Left ventricle myocardium superior (tissue), 1 donor: ENCODE results near the gene SARDH. TPM values are rescaled to one million over a fixed set of nuclear protein-coding genes. Genes with fewer than 3 reads are reported as not detected.

Experiments used
- ATAC-seq: fragments of 200-7000 bp; cut with Tn5 transposase; one replicate; pipeline ENCODE4 v1.9.1; 2020; ENCODE audit warnings: mild to moderate bottlenecking, moderate library complexity
- DNase-seq: peaks from one replicate; pipeline ENCODE4 v3.0.0-alpha.2; 2020
- intact Hi-C: fragments of 100-400 bp; cut with micrococcal nuclease; formaldehyde crosslinking; loops from one replicate; pipeline ENCODE4 v1.11.0; 2022
- total RNA-seq: library from RNA; stranded (reverse); fragmentation: NEBNext Ultra II Directional; extraction: Animal tissue kit (Norgen Biotek cat#: 25700); gene quantifications from one replicate; pipeline ENCODE4 v1.2.1, GENCODE V29; 2021
- donor health status: DM: no; HTN: yes; CAD: no; lungs with severe emphysema.

SARDH gene
- total RNA-seq, 1 donor from 2014 or later: 0.64 TPM

DNA sequence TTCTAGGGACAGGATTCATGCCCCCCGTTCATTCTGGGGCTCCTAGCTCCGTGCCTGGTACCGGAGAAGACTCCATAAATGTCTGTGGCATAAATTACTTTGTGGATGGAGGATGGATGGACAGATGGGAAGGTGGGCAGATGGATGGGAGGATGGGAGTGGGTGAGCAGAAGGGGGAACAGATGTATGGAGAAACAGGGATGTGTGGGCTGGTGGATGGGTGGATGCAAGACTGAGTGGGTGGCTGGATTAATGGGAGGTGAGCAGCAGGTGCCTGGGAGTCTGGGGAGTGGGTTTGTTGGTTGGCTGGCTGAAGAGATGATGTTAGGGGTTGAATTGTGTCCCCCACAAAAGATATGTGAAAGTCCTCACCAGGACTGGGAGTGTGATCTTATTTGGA is 43.5 kb downstream of the SARDH start:
- ATAC-seq: no peak
- DNase-seq: no peak
- intact Hi-C loops: no loop called here

DNA sequence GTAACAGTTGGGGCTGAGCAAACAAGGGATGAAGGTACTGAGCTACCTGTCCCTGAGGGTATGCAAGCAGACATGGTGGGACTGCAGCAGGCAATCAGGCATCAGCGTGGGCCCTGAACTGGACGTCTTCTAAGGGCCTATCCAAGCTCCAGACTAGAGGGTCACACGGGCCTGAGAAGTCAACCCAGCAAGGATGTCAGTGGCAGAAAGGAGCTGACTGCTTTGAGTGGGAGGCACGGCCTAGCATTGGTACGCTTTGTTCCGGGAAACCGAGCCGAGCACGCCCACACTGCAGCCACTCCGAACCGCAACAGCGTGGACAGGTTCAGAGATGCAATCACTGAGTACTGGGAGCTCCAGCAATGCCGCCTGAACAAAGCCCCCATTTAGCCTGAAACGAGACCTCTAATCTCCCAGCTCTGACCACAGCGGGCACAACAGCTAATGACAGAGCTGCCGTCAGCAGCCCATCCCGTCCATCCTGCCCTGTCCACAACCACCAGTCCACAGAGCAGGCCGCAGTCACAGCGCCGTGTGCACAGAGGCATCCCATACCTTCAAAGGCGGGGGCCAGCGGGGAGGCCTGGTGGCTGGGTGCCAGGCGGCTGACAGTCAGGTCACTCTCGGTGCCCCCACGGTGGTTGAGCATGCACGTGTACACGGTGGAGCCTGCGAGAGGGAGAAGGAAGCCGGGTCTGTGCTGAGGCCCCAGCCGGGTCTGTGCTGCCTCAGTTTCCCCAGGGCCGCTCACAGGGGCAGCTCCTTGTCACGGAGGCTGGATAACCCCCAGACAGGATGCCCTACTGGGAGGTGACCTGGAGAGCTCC is 44.2 kb downstream of the SARDH start:
- peak; percentile 23 for DNase-seq
- no peak for ATAC-seq
- intact Hi-C loops: no loop called here

DNA sequence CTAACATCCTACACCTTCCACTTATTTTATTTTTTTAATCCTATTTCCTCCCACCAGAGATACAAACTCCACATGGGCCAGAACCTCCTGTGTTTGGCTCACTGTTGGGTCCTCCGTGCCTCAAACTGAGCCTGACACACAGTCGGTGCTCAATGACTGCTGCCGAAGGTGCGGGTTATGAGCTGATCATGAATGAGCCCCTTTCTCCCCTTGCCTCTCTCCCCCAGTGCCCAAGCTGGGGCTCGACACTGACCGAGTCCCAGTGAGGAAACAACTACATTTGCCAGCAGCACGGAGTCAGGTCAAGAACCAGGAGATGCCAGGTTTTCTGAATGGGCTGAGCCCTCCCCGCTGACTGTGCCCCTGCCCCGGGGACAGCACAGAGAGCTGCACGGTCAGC is 45.0 kb downstream of the SARDH start:
- no peak for ATAC-seq
- intact Hi-C loops: no loop called here
- DNase-seq: peak; percentile 10

DNA sequence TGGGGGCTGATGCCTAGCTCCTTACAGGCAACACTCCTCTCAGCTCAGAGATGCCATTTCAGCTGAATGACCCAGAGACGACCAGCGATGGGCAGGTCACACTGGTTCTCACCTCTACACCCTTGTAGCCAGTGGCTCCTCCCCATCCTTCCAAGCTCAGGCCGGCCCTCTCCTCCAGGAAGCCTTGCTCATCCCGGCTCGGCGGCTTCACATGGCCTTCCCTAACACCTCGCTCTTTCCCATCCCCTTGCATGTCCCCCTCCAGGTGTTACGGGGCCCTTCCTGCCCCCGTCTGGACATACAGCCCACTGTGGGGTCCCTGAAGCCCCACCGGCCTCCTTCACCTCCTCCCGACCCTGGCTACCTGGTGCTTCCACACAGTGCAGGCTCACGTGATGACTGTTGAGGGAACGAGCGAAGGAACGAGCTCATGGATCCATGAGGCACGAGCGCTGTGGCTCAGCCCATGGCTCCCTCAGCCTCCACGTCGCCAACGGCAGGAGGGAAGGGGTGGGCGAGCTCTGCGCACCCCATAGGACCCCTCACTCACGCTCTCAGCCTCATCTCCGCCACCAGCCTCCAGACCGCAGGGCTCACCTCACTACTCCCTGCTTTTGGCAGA is 45.7 kb downstream of the SARDH start:
- DNase-seq (peak; percentile 13), ATAC-seq (no peak)
- intact Hi-C loops: no loop called here

DNA sequence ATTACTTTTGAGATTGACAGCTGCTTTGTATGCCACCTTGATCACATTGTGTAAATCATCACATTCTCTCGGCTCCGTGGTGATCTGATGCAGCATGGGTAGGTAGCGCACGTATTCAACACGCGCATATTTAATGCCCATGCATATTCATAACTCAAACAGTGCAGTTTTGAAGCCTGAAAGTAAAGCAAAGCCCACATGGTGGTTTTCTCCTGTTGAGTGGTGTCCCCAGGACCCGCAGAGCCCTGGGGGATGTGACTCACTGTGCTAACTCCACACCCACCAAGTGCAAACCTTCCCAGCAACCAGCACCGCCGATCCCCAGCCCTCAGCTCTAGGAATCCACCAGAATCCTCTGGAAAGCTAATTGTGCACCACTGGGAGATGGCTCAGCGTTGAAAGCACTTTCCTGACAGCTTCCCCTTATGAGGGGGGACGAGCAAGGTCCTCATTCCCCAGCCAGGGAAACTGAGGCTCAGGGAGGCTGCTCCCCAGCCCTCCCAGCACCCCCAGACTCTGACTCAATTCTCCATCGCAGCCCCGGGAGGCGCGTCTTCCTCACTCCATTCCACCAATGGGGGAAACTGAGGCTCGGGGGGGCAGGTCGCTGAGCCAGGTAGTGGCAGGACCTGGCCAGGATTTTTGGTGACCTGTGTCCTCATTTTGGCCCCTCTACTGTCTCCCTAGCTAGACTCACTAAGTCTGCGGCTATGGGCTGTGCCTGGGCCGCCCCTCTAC is 46.4 kb downstream of the SARDH start:
- intact Hi-C loops: no loop called here

DNA sequence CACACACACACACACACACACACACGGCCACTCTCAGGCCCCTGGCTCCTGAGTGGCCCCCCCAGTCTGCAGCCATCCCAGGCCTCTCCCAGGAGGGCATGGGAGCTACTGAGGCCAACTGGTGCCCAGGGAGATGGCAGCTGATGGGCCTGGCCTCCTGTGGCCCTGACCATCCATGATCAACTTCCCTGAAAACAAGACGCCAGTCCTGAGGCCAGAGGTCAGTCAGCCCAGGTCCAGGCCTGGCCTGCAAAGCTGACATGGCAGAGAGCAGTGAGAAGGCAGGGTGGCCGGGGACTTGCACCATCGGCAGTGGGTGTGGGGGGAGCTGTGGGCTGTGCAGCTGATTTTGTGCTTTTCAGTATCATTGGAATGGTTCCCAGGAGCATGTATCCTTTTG is 47.0 kb downstream of the SARDH start:
- ATAC-seq (no peak), DNase-seq (no peak)
- intact Hi-C loops: no loop called here

More for the DNA sequence above, 46.4 kb downstream of the SARDH start:
- no peak for ATAC-seq
- DNase-seq: no peak

DNA sequence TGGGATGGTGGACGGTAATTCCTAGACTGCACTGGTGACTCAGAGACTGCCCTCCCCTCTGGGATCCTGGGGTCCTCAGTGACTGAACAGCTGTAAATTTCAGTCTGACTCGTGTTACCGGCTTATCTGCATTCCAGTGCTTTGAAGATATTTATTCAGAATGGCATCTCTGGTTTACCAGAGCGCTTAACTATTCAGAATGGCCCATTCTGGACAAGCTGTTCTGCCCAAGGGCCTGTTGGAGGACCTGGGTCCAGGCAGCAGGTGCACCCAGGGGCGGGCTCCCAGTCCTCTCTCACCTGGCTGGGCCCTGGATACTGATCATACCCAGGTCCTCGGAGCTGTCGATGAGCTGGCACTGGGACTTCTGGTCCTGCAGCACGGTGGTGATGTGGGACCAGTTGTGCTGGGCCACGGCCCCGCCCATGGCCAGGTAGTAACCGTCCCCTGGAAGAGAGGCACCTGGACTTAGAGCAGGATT is 48.0 kb downstream of the SARDH start:
- DNase-seq (no peak), ATAC-seq (no peak)
- intact Hi-C loops: no loop called here

DNA sequence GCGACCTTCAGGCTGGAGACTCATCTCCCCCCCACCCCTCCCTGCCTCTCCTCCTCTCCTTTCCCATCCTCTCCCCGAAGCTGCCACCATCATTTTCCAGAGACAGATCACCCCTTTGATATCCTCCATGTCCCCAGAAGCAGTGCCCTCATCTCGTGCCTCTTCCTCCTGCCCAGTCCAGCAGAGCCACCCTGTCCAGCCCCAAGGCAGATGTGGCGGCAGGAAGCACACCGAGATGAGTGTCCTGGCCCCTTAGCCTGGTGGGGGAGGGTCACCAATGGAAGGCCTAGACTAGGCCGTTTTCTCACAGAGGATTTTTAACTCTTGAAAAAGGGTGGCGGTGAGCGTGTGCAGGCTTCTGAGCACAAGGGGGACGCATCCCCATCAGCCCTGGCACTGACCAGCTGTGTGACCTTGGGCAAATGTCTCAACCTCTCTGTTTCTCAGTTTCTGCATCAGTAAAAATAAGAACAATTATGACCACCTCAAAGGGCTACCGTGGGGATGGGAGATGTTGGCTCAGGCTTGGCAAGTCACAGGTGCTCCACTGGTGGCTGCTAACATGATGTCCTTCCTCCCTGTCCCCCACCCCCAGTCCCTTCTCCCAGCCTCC is 48.9 kb downstream of the SARDH start:
- no peak for ATAC-seq
- intact Hi-C loops: no loop called here
- DNase-seq: no peak

DNA sequence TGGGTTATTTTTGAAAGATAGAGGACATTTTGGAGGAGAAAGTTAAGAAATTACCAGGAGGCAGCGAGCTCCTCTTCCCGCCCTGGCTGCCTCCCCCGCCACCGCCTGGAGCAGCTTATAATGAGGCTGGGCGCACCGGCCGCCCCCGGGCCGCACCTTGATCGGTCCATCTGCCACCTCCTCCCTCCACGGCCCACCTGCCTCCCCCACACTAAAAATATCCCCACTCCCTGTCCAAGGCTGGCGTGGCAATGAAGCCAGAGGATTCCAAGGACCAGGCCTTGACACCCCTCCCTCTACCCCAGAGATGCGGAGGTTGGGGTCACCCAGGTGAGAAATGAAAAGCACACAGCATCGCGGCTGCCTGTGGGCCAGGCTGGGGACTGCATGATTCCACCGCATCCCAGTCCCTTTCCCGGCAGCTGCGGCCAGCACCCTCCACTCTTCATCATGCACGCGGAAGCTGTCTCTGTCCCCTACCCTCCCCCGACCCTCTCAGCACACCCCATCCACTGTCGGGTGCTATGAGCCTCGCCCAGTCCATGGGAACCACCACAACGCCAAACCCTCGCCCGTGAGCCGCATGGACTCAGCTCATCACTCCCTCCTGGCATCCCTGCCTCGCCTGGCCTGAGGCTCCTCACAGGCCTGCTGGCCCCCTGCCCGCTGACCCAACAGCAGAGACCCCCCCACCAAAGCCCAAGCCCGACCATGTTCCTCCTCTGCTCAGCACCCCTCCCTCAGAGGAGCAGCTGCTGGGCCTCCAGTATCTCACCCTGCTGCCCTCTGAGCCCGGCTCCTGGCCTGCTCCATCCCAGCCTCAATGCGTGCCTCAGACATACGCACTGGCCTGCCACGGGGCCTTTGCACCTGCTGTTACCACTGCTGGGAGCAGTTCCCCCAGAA is 50.0 kb downstream of the SARDH start:
- DNase-seq (no peak), ATAC-seq (no peak)
- intact Hi-C loops: no loop called here

DNA sequence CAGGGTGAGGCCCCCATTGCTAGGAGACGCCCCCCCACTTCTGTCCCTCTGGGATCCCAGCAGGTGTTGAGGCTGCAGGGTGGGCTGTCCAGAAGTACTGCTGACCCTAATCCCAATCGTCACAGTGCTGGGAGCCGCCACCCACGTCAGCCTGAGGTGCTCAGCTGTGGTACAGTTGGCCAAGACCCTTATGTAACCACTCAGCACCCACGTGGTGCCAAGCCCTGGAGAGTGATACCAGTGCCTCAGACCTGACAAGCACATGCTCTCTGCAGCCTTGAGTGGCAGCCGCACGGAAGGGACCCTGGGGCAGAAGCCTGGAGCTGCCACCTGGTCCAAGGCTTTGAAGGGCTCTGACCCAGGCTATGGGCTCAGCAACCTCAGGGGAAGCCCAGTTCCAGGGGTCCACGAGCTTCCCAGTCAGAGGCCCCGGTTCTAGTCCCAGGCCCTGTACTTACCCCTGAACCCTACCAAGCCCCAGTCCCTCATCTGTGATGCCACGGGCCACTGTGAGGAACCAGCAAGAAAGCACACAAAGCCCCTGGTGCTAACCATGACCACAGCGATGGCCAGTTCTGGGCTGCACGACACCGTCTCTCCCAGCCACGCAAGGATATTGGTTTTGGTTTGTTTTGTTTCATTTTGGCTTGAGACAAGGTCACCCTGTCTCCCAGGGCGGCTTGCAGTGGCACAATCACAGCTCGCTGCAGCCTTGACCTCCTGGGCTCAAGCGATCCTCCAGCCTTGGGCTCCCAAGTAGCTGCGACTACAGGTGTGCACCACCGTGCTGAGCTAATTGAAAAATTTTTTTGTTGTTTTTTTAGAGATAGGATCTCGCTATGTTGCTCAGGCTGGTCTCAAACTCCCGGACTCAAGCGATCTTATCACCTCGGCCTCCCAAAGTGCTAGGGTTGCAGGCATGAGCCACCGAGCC is 51.2 kb downstream of the SARDH start:
- intact Hi-C loops: no loop called here
- DNase-seq (peak; percentile 79), ATAC-seq (peak; percentile 70)

DNA sequence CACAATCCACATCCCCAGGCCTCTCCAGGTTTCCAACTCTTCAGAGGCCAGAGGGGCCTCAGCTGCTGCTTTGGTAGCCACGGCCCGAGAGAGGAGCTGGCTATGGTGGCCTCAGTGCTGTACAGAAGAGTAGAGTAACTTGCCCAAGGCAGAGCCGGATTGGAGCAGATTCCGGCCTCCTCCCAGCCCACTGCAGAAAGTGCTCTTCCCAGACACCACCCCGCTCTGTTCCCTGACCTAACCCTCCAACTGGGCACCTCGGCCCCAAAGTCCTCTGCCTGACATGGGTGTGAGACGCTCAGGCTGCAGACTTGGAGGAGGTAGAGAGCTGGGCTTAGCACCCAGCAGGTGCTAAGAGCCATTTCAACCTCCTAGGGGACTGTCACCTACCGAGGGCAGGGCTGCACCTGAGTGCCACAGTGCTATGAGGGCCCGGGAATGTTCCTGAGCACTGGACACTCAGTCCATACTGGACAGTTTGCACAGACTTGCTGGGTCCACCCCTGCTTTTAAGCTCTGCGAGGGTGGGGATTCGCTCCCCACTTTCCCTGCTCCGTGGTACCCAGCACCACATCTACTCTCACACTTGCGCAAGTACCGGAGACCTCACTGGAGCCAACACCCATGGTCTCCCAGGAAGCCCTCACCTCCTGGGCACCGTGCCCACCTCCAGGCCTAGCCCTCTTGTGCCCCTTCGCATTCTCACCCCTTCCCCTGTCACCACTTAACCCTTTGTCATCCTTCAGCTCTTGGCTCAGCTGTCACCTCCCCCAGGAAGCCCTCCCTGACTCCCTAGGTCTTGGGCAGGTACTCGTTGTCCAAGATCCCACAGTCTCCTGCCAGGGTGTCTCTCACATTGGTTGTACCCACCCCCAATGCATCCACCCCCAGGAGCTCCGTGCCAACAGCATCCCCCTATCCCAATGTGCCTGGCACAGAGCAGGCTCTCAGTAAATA is 52.2 kb downstream of the SARDH start:
- DNase-seq (no peak), ATAC-seq (no peak)
- intact Hi-C loops: no loop called here

DNA sequence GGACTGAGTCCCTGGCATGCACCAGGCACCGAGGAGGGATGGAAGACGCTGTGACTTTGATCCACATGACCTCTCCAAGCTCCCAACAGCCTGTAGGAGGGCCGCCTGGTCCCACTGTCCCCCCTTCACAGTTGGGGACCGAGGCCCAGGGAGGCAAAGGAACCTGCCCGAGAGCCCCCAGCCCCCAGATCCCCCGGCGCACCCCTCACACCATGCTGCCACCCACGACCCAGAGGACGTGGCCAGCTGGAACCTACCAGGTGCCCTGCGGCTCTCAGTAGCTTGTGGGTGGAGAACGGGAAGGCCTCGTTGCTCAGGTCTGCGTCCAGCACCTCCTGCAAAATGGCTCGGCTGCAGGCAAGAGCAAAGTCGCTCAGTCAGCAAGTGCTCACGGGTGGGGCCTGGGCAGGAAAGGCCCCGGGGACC is 53.2 kb downstream of the SARDH start:
- DNase-seq: no peak
- no peak for ATAC-seq
- intact Hi-C loops: no loop called here

DNA sequence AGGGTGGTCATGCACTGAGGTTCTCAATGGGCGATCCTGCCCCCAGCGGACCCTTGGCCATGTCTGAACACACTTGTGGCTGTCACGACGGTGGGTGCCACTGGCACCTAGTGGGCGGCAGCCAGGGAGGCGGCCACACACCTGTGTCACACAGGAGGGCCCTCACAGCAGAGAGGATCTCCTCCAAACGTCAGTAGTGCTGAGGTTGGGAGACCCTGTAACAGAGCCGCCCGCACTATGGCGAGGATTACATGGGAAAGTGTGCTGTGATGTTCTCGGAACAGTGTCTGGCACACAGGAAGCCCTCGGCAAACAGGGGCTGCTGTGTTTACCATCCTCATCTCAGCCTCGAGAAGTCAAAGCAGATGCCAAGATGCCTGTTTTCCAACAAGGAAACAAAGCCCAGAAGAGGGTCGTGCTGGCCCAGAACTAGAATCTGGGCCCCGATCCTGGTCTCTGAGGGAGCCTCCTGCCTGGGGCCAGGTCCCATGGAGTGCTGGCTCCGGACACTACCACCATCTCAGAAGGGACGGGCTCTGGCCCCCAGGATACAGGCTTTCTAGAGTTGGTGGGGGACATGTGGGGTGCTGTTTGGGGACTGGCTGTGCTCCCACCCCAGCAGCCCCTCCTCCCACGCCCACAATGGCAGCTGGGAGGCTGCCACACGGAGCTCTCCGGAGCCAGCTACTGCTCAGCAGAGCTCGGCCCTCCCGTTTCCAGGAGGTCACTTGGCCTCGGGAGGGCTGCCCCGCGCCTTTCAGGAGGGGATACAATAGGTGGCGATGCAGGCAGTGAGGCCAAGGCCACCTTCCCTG is 53.8 kb downstream of the SARDH start:
- ATAC-seq: peak; percentile 41
- intact Hi-C loops: no loop called here
- peak; percentile 59 for DNase-seq

DNA sequence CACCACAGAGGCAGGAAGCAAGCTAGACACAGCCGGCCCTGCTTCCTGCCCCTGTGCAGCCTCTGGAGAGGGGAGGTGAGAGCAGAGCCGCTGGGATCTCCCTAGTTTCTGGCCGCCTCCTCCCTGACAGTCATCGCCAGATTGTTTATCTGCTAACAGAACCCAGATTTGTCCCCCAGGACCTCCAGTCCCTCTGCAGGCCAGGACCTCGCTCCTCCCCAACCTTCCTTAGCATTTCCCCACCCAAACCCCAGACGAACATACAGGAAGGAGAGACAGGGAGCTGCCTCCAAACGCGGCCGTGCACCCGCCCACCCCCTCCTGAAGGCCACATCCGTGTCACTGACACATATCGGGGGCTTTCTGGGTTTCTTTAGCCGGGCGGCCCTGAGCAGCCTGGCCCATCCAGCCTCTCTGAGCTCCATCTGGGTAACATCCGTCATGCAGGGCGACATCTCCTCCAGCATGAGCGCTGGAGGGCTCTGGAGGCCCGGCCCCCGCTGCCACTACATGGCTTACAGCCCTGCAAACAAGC is 54.5 kb downstream of the SARDH start:
- DNase-seq (peak; percentile 81), ATAC-seq (peak; percentile 78)
- intact Hi-C loops: no loop called here

DNA sequence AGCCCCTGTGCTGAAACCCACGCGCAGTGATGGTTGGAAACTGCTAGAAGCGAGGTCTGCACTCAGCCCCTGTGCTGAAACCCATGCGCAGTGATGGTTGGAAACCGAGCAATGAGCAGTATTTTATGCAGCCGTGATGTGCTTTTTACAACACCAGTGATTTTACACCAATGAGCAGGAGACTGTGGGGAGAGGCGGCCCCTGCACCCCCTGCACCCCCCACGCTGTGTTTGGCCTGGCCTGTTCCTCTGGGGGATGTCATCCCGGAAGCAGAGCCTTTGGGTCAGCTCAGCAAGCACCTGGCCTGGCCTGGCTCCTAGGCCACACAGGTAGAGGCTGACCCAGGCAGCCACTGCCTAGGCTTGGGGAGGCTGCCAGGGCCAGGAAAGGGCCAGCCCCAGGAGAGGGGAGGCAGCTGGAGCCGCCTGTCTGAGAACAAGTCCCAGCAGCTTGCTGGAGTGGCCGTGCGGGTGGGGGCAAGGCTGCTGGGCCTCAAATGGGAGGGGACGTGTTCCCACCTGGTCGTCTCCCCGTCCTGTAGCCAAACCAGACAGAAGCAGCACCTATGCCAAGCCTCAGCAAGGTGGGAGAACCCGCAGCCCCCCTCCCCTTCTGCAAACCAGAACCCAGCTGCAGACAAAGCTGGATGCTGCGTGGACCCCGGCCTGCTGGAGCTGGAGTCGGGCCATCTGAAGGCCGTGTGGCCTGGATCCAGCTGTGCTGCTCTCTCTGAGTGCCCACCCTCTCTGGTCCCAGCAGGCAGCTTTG is 55.1 kb downstream of the SARDH start:
- intact Hi-C loops: no loop called here
- DNase-seq (peak; percentile 67), ATAC-seq (peak; percentile 35)
